Femur (tissue), 1 donor: Measurements from ENCODE around the gene UQCRH.
A peak's percentile ranks its signal among the peaks of the same experiment; 100 is the strongest.

Source experiments
- DNase-seq: peaks from one replicate; pipeline ENCODE4 v3.0.0-alpha.2; 2017

The UQCRH gene

GRCh38 chr1:46303038-46303871 is at the start of gene UQCRH, which contains the start of gene LRRC41:
UQCRH (plus strand) TSS chr1:46303698; CDS start chr1:46303767, 69 bp downstream.
LRRC41 (minus strand) TSS chr1:46303616; CDS start chr1:46303322, 294 bp downstream.
- peak; percentile 97 for DNase-seq

DNA sequence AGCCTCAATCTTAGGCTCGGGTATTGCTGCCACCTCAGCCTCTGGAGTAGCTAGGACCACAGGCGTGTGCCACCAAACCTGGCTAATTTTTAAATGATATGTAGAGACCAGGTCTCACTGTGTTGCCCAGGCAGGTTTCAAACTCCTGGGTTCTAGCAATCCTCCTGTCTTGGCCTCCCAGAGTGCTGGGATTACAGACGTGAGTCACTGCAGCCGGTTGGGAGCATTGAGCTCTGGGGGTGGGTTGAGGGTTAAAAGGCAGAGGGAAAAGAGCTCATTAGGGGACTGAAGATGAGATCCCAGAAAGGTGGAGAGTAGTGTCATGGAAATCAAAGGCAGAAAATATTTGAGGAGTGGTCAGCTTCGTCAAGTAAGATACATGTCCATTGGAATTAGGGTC is 48.8 kb upstream of the UQCRH start:
- no peak for DNase-seq

- DNase-seq = no peak
These were observed 47.0 kb upstream of the UQCRH start for GRCh38 chr1:46256523-46256922.

DNA sequence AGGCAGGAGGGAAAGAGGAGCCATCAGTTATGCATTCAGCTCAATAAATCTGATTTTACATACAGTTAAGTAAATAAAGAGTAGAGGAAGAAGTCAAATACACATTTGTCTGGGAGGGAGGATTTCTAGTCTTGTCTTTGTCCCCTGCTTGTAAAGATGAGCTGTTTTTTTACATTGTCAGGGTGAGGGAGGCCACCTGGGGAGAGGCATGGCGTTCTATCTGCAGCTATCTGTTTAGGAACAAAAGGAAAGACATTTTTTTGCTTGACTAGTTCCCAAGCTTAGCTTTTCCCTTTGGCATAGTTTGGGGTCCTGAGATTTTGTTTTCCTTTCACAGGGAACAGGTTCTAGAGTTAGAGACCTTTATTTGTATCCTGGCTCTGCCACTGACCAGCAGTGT is 41.0 kb upstream of the UQCRH start:
- no peak for DNase-seq

GRCh38 chr1:46263146-46263545 is 40.4 kb upstream of the UQCRH start:
- DNase-seq = no peak

DNA sequence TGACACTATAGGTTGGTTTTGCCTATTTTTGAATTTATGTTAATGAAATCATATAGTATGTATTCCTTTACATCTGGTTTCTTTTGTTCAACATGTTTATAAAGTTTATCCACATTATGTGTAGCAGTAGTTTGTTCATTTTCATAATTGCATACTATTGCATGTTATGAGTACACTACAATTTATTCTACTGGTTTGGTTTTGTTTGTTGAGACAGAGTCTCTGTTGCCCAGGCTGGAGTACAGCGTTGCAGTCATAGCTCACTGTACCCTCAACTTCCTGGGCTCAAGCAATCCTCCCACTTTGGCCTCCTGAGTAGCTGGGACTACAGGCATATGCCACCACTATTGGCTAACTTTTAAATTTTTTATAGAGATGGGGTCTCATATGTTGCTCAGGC is 34.9 kb upstream of the UQCRH start:
- no peak for DNase-seq

DNA sequence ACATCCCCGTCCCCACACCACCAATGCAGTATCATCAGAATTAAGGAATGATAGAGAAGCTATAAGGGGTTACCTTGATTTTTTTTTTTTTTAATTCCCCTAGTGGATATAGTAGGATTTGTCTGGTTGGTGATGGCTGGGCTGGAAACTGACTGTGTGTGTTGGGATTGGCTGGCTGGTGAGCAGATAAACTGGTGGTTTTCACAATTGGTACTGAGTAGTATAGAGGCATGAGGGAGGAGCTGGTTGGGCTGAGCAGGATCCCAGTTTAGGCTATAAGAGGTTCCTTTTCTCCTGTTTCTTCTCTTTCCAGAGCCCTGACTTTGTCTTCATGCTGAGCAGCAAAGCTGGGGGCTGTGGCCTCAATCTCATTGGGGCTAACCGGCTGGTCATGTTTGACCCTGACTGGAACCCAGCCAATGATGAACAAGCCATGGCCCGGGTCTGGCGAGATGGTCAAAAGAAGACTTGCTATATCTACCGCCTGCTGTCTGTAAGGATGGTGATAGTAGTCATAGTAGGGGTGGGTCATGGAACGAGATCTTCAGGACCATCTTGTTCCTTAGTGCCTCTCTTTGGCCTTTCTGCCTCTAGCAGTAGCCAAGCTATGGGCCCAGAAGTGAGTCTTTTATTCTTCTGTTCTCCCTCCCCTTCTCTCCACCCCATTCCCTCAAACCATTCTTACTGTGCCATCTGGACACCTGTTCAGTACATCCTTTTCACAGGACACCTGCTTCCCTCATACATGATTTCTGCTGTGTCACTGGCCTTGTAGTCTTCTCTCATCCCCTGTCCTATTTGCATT is 29.1 kb upstream of the UQCRH start:
- DNase-seq = no peak

GRCh38 chr1:46275030-46275337 is 28.5 kb upstream of the UQCRH start:
- DNase-seq = no peak

DNA sequence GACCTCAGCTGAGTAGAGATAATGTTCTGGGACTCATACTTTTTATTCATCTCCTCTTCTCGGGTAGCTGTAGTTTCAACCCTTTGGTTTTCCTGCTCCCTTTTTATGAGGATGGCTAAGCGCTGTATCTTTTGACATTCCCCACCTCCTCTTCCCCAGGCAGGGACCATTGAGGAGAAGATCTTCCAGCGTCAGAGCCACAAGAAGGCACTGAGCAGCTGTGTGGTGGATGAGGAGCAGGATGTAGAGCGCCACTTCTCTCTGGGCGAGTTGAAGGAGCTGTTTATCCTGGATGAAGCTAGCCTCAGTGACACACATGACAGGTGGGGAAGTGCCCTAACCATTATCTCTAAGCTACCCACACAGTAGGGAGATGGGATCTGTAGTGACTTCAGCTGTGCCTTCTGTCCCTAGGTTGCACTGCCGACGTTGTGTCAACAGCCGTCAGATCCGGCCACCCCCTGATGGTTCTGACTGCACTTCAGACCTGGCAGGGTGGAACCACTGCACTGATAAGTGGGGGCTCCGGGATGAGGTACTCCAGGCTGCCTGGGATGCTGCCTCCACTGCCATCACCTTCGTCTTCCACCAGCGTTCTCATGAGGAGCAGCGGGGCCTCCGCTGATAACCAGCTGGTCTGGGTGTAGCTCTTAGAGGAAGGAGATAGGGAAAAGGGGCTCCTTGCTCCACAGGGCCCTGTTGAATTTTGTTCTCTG is 25.7 kb upstream of the UQCRH start:
- no peak for DNase-seq

GRCh38 chr1:46278807-46279206 is 24.7 kb upstream of the UQCRH start:
- peak; percentile 32 for DNase-seq

GRCh38 chr1:46280092-46280491 is 23.4 kb upstream of the UQCRH start:
- no peak for DNase-seq

DNA sequence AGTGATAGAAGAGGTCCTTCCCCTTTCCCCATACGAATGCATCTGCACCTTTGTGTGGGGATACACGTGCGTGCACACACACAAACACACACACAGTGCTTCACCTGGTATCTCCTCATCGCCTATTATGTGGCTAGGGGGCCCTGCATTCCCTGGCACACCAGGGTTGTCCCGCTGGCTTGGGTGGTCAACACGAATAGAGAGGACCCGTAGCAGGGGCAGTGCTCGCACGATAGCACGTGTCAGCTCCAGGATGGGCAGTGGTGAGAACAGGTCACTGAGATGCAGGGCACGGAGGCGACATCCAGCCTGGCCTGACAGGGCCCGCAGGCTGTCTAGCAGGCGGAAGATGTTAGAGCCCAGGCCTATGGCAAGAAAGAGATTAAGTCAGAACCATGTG is 22.5 kb upstream of the UQCRH start:
- DNase-seq = no peak

- DNase-seq = no peak
These were observed 19.4 kb upstream of the UQCRH start for GRCh38 chr1:46284058-46284457.

DNA sequence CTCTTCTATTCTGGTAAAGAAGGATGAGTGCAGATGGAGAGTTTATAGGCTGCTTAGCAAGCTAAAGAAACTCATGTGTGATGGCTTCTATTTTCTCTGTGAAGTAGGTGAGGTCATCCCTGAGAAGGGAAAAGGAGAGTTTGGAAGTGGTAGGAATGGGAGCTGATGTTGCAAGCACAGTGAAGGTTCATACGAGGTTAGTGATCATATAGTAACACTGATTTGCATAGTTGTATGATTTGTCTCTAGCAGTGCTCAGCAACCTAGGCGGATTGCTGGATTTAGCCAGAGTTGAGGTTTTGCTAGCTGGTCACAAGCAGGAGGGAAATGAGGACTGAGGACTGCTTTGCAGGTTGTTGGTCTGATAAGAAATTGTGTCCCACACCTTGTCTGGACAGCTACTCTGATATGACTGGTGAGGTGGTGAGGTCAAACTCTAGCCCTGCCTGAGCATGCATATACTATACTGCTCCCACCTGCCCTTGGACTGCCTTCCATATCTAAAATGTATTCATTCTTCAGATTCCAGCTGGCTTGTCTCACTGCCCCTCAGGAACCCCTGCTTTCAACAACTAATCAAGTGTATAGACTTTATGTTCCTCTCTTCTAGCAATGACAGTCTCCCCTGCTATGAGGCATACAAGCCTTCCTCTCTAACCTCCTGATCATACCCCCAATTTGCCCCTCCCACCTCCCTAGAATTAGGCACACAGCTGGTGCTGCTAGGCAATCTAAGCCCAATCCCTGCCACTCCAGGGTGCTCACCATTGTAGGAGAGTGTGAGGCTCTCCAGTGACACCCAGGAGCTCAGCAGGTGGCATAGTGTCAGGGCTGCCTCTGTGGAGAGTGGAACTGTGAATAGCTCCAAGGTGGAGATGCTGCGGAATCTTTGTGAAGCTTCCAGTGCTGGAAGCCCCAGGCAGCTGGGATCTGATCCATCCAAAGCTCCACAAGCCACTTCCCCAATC is 18.6 kb upstream of the UQCRH start:
- no peak for DNase-seq

- peak; percentile 75 for DNase-seq
These were observed 17.6 kb upstream of the UQCRH start for GRCh38 chr1:46285730-46286477.

DNA sequence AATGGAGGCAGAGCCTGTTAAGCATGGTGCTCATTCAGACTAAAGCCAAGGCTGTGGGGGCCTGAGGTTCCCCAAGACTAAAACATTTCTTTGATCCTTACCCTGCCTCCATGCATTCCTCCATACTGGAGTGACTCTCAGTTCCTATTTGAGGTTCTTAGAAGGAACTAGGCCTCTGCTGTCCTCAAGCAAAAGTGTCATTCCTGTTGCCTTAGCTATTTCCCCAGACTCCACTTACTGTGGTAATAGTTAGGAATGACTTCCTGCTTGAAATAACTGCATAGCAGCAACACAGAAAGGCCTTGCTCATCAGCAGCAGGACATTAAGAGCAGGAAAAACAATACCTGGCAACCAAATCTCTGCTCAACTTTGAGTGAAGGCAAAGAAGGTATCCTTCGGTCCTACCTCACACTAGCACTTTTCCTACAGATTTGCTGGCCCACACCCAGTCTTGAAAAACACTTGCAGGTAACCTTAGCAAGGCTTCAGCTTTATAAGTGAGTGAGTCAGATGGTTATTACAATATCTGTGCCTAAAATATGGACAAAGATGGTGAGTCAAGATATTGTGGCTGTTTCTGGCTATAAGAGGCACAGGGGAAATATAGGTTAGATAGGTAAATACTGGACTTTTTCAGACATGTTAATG is 14.9 kb upstream of the UQCRH start:
- DNase-seq = no peak

DNA sequence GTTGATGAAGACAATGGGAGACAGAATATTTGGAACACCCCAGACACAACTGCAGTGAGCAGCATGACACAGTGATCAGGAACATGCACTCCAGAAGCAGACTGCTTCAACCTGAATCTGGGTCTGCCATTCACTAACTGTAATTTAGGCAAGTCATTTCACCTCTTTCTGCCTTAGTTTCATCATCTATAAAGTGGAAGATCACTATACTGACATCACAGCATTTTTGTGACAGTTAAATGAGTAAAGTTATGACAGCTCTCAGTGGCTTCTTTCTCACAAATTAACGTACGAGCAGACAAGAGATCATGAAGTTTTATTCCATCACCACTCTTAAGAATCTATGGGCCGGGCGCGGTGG is 14.4 kb upstream of the UQCRH start:
- DNase-seq = no peak

GRCh38 chr1:46289976-46290375 is 13.5 kb upstream of the UQCRH start:
- DNase-seq = no peak

GRCh38 chr1:46295306-46295705 is 8.2 kb upstream of the UQCRH start:
- no peak for DNase-seq

DNA sequence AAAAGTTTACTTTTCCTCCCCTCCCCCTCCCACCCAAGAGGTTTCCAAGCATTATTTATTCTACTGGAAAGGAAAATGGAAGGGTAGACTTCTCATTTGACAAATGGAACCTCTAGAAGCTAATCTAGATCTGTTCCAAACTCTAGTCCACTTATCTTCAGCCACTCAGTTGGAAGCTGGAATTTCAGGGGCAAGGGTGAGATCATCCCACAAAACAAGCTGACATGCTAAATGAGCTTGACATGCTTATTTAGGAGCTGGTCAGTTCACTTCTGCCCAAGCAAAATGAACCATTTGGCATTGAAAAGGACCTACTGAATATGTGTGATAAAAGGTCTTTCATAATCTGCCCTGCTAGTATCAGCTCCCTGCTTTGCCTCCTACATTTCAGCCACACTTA is 5.1 kb upstream of the UQCRH start:
- DNase-seq = no peak
